GM21619 (cell line): ENCODE results near the gene GAL3ST1.
"Not testable (repeated sequence)": the region's sequence is repeated elsewhere in the genome, so short reads cannot be mapped to it uniquely, and the experiment has no call there.

Source experiments
- ATAC-seq: cut with Tn5 transposase; IDR thresholded peaks from one replicate; pipeline ENCODE4 v1.9.1; 2021; ENCODE audit not compliant: unreplicated experiment

GAL3ST1 gene

GRCh38 chr22:30598986-30599385, 24.5 kb upstream of the GAL3ST1 start:
- ATAC-seq = no peak

- ATAC-seq = no peak
Measured at GRCh38 chr22:30596886-30597285, 22.4 kb upstream of the GAL3ST1 start.

DNA sequence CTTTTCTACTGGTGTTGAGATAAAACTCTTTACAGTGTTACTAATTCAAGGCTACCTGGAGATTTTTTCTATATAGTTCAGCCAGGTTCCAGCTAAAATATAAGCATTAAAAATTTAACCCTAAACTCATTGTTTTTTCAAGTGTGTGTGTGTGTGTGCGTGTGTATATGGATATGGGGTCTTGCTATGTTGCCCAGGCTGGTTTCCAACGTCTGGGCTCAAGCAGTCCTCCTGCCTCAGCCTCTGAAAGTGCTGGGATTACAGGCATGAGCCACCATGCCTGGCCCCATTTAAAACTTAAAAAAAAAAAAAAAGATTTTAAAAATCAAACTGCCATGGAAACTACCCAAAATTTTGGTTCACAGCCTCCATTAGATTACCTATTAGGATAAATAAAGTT, 21.7 kb upstream of the GAL3ST1 start:
- ATAC-seq = no peak

- not testable (repeated sequence) for ATAC-seq
Measured at GRCh38 chr22:30592360-30592713, 17.9 kb upstream of the GAL3ST1 start.

- peak; percentile 97 for ATAC-seq
Measured at GRCh38 chr22:30591588-30592359, 17.3 kb upstream of the GAL3ST1 start, which contains the start of gene PES1. PES1 (minus strand) TSS chr22:30591910; CDS start chr22:30591833, 77 bp downstream.

DNA sequence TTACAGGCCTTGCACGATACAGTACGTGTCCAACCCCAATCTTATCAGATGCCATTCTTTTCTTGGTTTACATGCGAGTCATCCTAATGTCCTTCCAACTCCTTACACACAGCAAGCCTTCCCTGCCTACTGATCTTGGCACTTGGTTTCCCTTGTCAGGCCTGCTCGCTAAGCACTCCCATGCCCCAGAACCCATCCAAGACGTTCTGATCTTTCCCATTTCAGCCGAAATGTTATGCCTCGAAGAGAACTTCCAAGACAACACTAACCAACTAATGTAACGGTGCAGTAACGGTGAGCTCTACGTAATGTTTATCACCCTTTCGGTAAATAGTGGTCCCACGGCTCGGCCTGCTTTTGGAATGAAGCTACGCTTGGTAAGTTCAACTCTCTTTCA, 16.7 kb upstream of the GAL3ST1 start:
- ATAC-seq = no peak

DNA sequence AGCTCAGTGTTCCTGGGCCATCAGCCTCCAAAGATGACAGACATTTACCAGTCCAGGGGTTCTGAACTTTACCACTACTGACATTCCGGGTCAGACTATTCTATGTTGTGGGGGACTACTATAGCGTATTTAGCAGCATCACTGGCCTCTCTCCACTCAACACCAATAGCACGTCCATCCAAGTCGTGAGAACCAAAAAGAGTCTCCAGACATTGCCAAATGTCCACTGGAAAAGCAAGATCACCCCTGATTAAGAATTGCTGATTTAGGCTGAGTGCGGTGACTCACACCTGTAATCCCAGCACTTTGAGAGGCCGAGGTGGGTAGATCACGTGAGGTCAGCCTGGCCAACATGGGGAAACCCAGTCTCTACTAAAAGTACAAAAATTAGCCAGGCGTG, 11.9 kb upstream of the GAL3ST1 start:
- ATAC-seq = no peak

- no peak for ATAC-seq
Measured at GRCh38 chr22:30584441-30584840, 10.0 kb upstream of the GAL3ST1 start.

DNA sequence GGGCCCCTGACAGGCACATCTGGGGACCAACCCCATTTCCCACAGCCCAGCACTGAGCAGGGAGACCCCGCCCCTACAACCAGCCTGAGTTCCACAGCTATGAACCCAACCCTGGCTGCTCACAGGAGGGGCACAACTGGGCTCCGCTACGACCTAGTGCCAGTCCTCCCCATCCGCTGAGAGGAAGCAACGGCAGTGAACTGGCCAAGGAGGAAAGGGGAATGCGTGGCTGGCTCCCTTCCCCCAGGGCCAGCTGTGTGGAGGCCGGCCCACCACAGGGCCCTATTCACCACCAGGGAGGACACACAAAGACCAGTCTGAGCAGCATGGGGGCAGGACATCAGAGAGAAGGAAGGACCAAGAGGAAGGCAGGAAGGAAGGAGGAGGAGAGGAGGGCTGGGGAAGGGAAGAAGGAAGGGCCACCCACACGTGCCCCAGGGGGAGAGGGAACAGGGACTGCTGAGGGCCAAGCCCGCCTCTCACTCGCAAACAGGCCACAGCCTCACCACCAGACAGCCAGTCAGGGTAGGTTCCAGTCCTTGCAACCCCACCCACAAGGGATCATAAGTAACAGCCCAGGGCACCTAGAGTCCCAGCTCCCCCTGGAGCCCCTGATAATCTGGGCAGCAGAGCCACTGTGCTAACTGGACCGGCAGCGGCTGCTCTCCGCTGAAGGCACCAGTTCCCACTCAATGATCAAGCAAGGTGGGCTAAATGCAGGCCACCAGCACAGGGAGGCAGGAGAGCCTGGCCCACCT, 8.5 kb upstream of the GAL3ST1 start:
- ATAC-seq = no peak

DNA sequence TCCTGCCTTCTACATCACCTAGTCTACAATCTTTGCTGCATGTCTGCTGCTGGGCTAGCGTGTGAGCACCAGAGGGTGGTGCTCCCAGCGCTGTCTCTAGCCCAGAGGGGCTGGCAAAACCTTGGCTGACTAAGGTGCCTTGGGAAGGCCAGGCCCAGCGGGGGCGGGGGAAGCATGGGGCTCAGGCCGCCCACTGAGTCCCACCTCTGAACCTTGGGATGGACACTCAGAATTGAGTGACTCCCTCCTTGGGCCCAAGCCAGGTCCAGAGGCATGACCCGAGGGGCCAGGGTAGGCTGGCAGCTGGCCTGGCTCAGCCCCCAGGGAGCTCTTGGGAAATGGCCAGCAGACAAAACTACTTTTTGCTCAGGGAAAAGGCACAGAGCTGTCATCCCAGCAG, 7.6 kb upstream of the GAL3ST1 start:
- no peak for ATAC-seq

GRCh38 chr22:30580896-30581295, 6.4 kb upstream of the GAL3ST1 start:
- ATAC-seq = no peak

- ATAC-seq = no peak
Measured at GRCh38 chr22:30578481-30578880, 4.0 kb upstream of the GAL3ST1 start.

GRCh38 chr22:30575859-30576258, 1.4 kb upstream of the GAL3ST1 start:
- no peak for ATAC-seq

- ATAC-seq = no peak
Measured at GRCh38 chr22:30574997-30575671, 669 bp upstream of the GAL3ST1 start.

GRCh38 chr22:30573594-30574094, 821 bp downstream of the GAL3ST1 start:
- no peak for ATAC-seq

- ATAC-seq = no peak
Measured at GRCh38 chr22:30572840-30573593, 1.4 kb downstream of the GAL3ST1 start.

- ATAC-seq = no peak
Measured at GRCh38 chr22:30572210-30572609, 2.3 kb downstream of the GAL3ST1 start.

DNA sequence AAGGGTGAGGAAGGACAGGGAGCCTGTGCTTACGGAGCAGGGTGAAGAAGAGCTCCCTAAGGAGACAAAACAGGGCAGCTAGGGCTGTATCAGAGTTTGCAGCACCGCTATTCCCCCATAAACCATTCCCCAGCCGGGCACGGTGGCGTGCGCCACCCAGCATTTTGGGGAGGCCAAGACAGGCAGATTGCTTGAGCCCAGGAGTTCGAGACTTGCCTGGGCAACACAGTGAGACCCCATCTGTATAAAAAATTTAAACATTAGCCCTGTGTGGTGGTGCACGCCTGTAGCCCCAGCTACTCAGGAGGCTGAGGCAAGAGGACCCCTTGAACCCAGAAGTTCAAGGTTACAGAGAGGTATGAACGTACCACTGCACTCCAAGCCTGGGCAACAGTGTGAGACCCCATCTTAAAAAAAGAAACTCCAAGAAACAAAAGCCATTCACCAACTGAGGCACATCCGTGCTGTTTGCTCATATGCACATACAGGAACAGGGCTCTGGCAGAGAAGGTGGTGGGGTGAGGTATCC, 4.7 kb downstream of the GAL3ST1 start:
- no peak for ATAC-seq

DNA sequence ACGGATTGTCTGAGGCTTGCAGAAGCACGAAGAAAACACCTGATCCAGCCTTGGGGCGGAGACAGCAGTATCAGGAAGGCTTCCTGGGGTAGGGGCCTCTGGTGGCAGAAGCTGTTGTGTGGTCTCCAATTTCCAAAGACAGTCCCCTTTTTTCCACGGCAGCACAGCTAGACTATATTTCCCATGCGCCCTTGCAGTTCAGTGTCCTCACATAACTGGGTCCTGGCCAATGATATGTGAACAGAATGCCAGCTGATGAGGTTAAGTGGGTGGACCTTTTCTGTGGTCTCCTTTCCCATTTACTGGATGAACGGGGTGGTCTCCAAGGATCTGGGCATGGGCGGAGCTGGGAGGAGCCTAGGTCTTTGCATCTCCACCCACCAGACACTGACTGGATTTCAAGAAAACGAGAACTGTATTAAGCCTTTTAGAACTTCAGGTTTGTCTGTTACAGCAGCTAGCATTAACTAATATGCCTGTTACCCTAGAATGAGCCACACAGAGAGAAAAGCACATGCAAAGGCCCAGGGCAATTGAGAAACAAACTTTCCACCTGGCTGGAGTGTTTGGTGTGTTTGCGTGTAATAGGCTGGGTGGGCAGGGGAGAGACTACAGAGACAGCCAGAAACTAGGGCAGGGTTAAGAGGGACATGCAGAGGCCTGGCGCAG, 6.2 kb downstream of the GAL3ST1 start:
- ATAC-seq = no peak

DNA sequence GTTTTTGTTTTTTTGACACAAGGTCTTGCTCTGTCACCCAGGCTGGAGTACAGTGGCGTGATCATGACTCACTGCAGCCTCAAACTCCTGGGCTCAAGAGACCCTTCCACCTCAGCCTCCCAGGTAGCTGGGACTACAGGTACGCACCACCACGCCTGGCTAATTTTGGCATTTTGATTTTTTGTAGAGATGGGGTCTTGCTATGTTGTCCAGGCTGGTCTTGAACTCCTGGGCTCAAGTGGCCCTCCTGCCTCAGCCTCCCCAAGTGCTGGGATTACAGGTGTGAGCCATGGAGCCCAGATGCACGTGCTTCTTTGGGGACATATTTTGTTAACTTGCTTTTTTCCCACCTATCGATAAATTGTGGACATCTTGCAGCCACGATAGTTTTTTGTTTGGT, 7.2 kb downstream of the GAL3ST1 start:
- ATAC-seq = not testable (repeated sequence)
